K562 treated with DMSO at 1 percent for 4 hours (cell line): ENCODE data around the gene NETO2. TPM values are rescaled to one million over a fixed set of nuclear protein-coding genes. Genes with fewer than 3 reads are reported as not detected.

Source experiments
- total RNA-seq: library from RNA; unstranded; fragments of 300-600 nt; gene quantifications from 2 replicates; pipeline ENCODE4 v1.2.3, GENCODE V29; 2022; ENCODE audit not compliant: insufficient read depth

NETO2 gene
- total RNA-seq, result 20.5 and 23.9 TPM in 2 replicates

GRCh38 chr16:47143677-47144558 lies at the start of gene NETO2:
TSS of gene NETO2 (minus strand) at chr16:47143945. CDS start at chr16:47143612, 333 bp downstream.

Other genes with a start within 250 kb of the NETO2 start
- 24.6 and 31.9 TPM in 2 replicates for gene DNAJA2, start 170.3 kb downstream of the NETO2 start, total RNA-seq